DND-41 (cell line): ENCODE results near the gene ELL.

ENCODE experiments used
- ATAC-seq: fragments of 200-7000 bp; cut with Tn5 transposase; 3 replicates; pipeline ENCODE4 v1.9.1; 2021; ENCODE audit warnings: low read depth; ENCODE audit not compliant: insufficient read depth
- DNase-seq: peaks from one replicate; pipeline ENCODE4 v3.0.0-alpha.2; 2020
- H2AFZ ChIP-seq: 2 replicates; pipeline ENCODE4 v1.6.0; 2012; ENCODE audit warnings: low read depth, low read length
- H3K27ac ChIP-seq: 2 replicates; pipeline ENCODE4 v1.5.1; 2012; ENCODE audit warnings: low read length, inconsistent platforms
- H3K27me3 ChIP-seq: fragments of 200-600 bp; sonication (generic); 2 replicates; pipeline ENCODE4 v1.6.0; 2012; ENCODE audit warnings: low read length, mild to moderate bottlenecking, inconsistent platforms; ENCODE audit not compliant: insufficient read depth, poor library complexity
- H3K36me3 ChIP-seq: 2 replicates; pipeline ENCODE4 v1.5.1; 2012; ENCODE audit warnings: low read length, inconsistent platforms; ENCODE audit not compliant: insufficient read depth
- H3K4me1 ChIP-seq: 2 replicates; pipeline ENCODE4 v1.5.1; 2012; ENCODE audit warnings: mild to moderate bottlenecking, low read length; ENCODE audit not compliant: insufficient read depth
- H3K4me2 ChIP-seq: 2 replicates; pipeline ENCODE4 v1.6.0; 2012; ENCODE audit warnings: mild to moderate bottlenecking, moderate library complexity, low read length, inconsistent platforms; ENCODE audit not compliant: insufficient read depth
- H3K4me3 ChIP-seq, 2 experiments: fragments of 200-600 bp in 1 of 2; shearing (Covaris generic) in 1 of 2; 2 replicates each; pipeline ENCODE4 v1.5.1; 2012 to 2016; ENCODE audit warnings: inconsistent platforms in 2 of 2, low read length in 2 of 2, mild to moderate bottlenecking in 2 of 2, low read depth in 1 of 2, moderate library complexity in 1 of 2
- H3K79me2 ChIP-seq: 2 replicates; pipeline ENCODE4 v1.6.0; 2012; ENCODE audit warnings: low read length, inconsistent platforms; ENCODE audit not compliant: insufficient read depth
- H3K9ac ChIP-seq: 2 replicates; pipeline ENCODE4 v1.6.0; 2012; ENCODE audit warnings: low read depth, mild to moderate bottlenecking, inconsistent platforms, low read length, moderate library complexity
- H3K9me3 ChIP-seq: 2 replicates; pipeline ENCODE4 v1.5.1; 2012; ENCODE audit warnings: low read length, moderate library complexity, mild to moderate bottlenecking, inconsistent platforms; ENCODE audit not compliant: insufficient read depth, severe bottlenecking
- H4K20me1 ChIP-seq: 2 replicates; pipeline ENCODE4 v1.6.0; 2012; ENCODE audit warnings: low read length; ENCODE audit not compliant: insufficient read depth
- CTCF ChIP-seq: IDR thresholded peaks from 2 replicates; pipeline ENCODE4 v1.5.1; 2012; ENCODE audit warnings: borderline replicate concordance, low read length, moderate library complexity, mild to moderate bottlenecking; ENCODE audit not compliant: poor library complexity, severe bottlenecking; ENCODE audit errors: extremely low read depth
- EZH2 ChIP-seq: IDR thresholded peaks from 3 replicates; pipeline ENCODE4 v1.6.1; 2012; ENCODE audit warnings: borderline replicate concordance, low read depth, mild to moderate bottlenecking, moderate library complexity, low read length, inconsistent platforms; ENCODE audit not compliant: severe bottlenecking

ELL gene

GRCh38 chr19:18557411-18558201 lies 35.7 kb upstream of the ELL start, which contains the start of gene KXD1:
Gene KXD1 (plus strand): TSS chr19:18557870. CDS start chr19:18562057, 4,187 bp downstream.
- no peaks in the 10 kb centered on the region for H3K27me3 ChIP-seq
- peak within 1 kb of the TSS; percentile 63 to 83 for H3K4me3 ChIP-seq
- peak within 1 kb of the TSS; percentile 75 for H3K27ac ChIP-seq
- H3K9ac ChIP-seq: peak within 1 kb of the TSS; percentile 81
- peaks cover 24% of the 10 kb centered on the region for H3K4me1 ChIP-seq
- TF ChIP-seq CTCF (no peak), EZH2 (no peak)
- H3K4me2 ChIP-seq: peak within 1 kb of the TSS; percentile 91
- H3K79me2 ChIP-seq: peaks cover 39% of the 10 kb centered on the region
- H3K9me3 ChIP-seq: no peaks in the 10 kb centered on the region
- DNase-seq: peak; percentile 99
- peaks cover 23% of the 10 kb centered on the region for H3K36me3 ChIP-seq
- H2AFZ ChIP-seq: peak within 1 kb of the TSS; percentile 69
- H4K20me1 ChIP-seq: 0 out of 2 replicates have a peak, but pooled peaks cover 6% of the 10 kb centered on the region
- ATAC-seq: peak; percentile 97

- H3K9ac ChIP-seq: no peak overlapping the region
- H3K9me3 ChIP-seq: no peaks in the 10 kb centered on the region
- H3K27me3 ChIP-seq: no peaks in the 10 kb centered on the region
- TF ChIP-seq EZH2: no peak
- TF ChIP-seq CTCF: no peak
- no peak overlapping the region for H3K4me2 ChIP-seq
- DNase-seq: no peak
- H3K4me1 ChIP-seq: no peaks in the 10 kb centered on the region
- no peak for ATAC-seq
- H2AFZ ChIP-seq: no peak overlapping the region
- no peaks in the 10 kb centered on the region for H3K36me3 ChIP-seq
- H3K27ac ChIP-seq: no peak overlapping the region
- H4K20me1 ChIP-seq: no peaks in the 10 kb centered on the region
- H3K79me2 ChIP-seq: no peaks in the 10 kb centered on the region
- H3K4me3 ChIP-seq: no peak overlapping the region
These were observed 29.8 kb upstream of the ELL start for GRCh38 chr19:18551631-18552030.

GRCh38 chr19:18543814-18544475 lies 22.1 kb upstream of the ELL start:
- ATAC-seq (peak; percentile 56), DNase-seq (peak; percentile 64)
- H4K20me1 ChIP-seq: no peaks in the 10 kb centered on the region
- H3K36me3 ChIP-seq: peaks cover 30% of the 10 kb centered on the region
- no peaks in the 10 kb centered on the region for H3K27me3 ChIP-seq
- peaks cover 24% of the 10 kb centered on the region for H3K4me1 ChIP-seq
- H3K79me2 ChIP-seq: peaks cover 19% of the 10 kb centered on the region
- H2AFZ ChIP-seq: peak overlapping the region; percentile 99
- no peaks in the 10 kb centered on the region for H3K9me3 ChIP-seq
- peak overlapping the region; percentile 86 for H3K27ac ChIP-seq
- H3K4me2 ChIP-seq: peak overlapping the region; percentile 96
- H3K4me3 ChIP-seq: peak overlapping the region; percentile 32 to 83; a peak in 3 of 4 replicates
- peak overlapping the region; percentile 63 for H3K9ac ChIP-seq
- TF ChIP-seq EZH2 (no peak), CTCF (peak; percentile 29)
